RWPE2 (cell line): ENCODE data around the gene BMP2K.

Experiments used
- ATAC-seq: fragments of 200-7000 bp; cut with Tn5 transposase; 3 replicates; pipeline ENCODE4 v1.9.1; 2021; ENCODE audit warnings: low read depth
- DNase-seq: peaks from one replicate; pipeline ENCODE4 v3.0.0-alpha.2; 2020; ENCODE audit warnings: low spot score
- H3K27ac ChIP-seq: fragments of 450-650 bp; 2 replicates; pipeline ENCODE4 v1.5.1; 2017; ENCODE audit warnings: mild to moderate bottlenecking; ENCODE audit not compliant: poor library complexity, severe bottlenecking
- H3K27me3 ChIP-seq: fragments of 250-450 bp; sonication (Bioruptor Pico); 2 replicates; pipeline ENCODE4 v1.5.1; 2021; ENCODE audit warnings: mild to moderate bottlenecking, moderate library complexity; ENCODE audit not compliant: insufficient read depth, poor library complexity, severe bottlenecking
- H3K36me3 ChIP-seq: fragments of 250-450 bp; sonication (Bioruptor Pico); 2 replicates; pipeline ENCODE4 v1.5.1; 2020; ENCODE audit warnings: low read depth, mild to moderate bottlenecking, moderate library complexity
- H3K4me1 ChIP-seq: fragments of 250-450 bp; sonication (Bioruptor Pico); 2 replicates; pipeline ENCODE4 v1.5.1; 2021; ENCODE audit warnings: mild to moderate bottlenecking, moderate library complexity; ENCODE audit not compliant: insufficient read depth, poor library complexity, severe bottlenecking
- H3K4me3 ChIP-seq: fragments of 250-450 bp; sonication (Bioruptor Pico); 2 replicates; pipeline ENCODE4 v1.5.1; 2021; ENCODE audit warnings: mild to moderate bottlenecking, moderate library complexity; ENCODE audit not compliant: severe bottlenecking
- H3K9me3 ChIP-seq: fragments of 250-450 bp; sonication (Bioruptor Pico); 2 replicates; pipeline ENCODE4 v1.5.1; 2021; ENCODE audit warnings: mild to moderate bottlenecking, moderate library complexity; ENCODE audit not compliant: severe bottlenecking
- CTCF ChIP-seq: fragments of 450-650 bp; IDR thresholded peaks from one replicate; pipeline ENCODE4 v1.5.1; 2017; ENCODE audit warnings: mild to moderate bottlenecking, moderate library complexity; ENCODE audit not compliant: poor library complexity, severe bottlenecking

The BMP2K gene

GRCh38 chr4:78748381-78748780 is 27.8 kb upstream of the BMP2K start:
- Histone ChIP-seq H3K36me3 (no peaks in the 10 kb centered on the region), H3K27me3 (no peaks in the 10 kb centered on the region), H3K27ac (no peak overlapping the region), H3K9me3 (no peaks in the 10 kb centered on the region), H3K4me3 (no peak overlapping the region), H3K4me1 (no peaks in the 10 kb centered on the region)
- ATAC-seq: no peak
- TF ChIP-seq CTCF: no peak
- DNase-seq: no peak

- Histone ChIP-seq H3K4me3 (no peak overlapping the region), H3K4me1 (no peaks in the 10 kb centered on the region), H3K9me3 (no peaks in the 10 kb centered on the region), H3K27ac (no peak overlapping the region), H3K36me3 (no peaks in the 10 kb centered on the region), H3K27me3 (no peaks in the 10 kb centered on the region)
- TF ChIP-seq CTCF: no peak
- ATAC-seq (no peak), DNase-seq (no peak)
Measured at GRCh38 chr4:78749258-78749971, 26.7 kb upstream of the BMP2K start.

DNA sequence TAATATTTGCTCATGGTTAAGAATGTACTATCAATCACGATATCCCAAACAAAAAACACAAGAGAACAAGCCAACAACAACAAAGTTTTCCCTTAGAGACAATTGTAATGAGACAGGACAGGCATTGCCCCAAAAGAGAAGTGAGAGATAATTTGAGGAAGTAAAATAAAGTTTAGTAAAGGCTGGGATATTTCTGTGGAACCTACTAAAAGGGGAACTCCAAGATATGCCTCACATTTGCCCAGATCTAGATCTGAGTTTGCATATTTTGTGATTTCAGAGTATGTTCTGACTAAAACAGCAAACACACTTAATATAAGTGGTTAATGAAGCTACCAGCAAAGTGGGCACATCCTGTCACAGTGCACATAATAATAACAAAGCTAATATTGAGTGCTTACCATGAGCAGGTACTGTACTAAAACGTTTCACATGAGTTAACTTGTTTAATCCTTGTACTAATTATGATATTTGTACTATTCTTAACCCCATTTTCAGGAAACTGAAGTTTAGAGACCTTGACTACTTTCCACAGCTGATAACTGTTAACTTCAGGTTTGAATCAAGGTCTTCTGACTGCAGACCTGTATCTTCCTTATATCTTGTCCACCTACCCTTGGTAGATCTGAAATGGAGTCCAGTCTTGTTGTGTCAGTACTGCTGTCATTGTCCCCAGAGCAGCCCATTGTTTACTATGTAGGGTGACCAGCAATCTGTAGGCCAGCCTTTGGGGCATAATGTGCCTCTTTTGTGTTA is 26.0 kb upstream of the BMP2K start:
- H3K27me3 ChIP-seq: no peaks in the 10 kb centered on the region
- H3K36me3 ChIP-seq: no peaks in the 10 kb centered on the region
- no peak for DNase-seq
- no peak overlapping the region for H3K27ac ChIP-seq
- no peak for TF ChIP-seq CTCF
- no peak overlapping the region for H3K4me3 ChIP-seq
- ATAC-seq: no peak
- H3K4me1 ChIP-seq: no peaks in the 10 kb centered on the region
- no peaks in the 10 kb centered on the region for H3K9me3 ChIP-seq

DNA sequence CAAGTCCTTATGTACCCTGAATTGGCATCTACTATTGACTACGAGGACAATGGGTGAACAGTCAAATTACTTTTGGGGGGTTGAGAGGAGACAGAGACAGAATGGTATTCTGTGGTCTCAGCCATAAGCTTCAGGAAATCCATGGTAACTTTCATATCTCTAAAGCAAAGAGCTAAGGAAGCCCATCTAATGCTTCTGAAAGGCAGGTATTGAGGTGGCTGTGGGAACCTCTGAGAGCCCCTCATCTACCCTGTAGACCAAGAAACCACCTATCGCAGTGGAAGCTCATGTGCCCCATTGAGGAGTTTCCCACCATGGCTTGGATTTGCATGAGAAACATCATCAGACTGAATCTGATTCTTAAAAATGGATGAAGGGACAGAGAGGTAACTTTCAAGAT is 23.1 kb upstream of the BMP2K start:
- TF ChIP-seq CTCF: no peak
- Histone ChIP-seq H3K36me3 (no peaks in the 10 kb centered on the region), H3K4me1 (no peaks in the 10 kb centered on the region), H3K4me3 (no peak overlapping the region), H3K9me3 (no peaks in the 10 kb centered on the region), H3K27me3 (no peaks in the 10 kb centered on the region), H3K27ac (no peak overlapping the region)
- ATAC-seq (no peak), DNase-seq (no peak)

DNA sequence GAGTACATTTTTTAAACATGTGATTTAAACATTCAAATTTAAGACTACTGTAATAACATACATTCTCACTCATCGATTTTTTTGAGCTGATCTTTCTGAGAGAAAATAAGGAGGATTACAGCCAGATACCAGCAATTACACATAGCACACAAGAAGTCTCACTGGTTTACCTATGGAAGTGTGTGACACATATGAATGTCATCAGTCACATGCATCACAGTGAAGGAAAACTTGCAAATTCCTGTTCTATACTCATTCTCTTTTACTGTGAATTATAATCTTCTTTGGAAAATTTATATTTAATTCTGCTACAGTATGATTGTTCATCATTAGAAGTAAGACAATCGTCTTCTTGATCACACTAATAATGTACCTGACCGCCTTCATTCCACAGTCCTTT is 21.3 kb upstream of the BMP2K start:
- H3K4me1 ChIP-seq: no peaks in the 10 kb centered on the region
- no peak overlapping the region for H3K4me3 ChIP-seq
- H3K36me3 ChIP-seq: no peaks in the 10 kb centered on the region
- DNase-seq (no peak), ATAC-seq (0 out of 3 replicates have a peak, but pooled peaks have one; percentile 38)
- H3K27me3 ChIP-seq: no peaks in the 10 kb centered on the region
- TF ChIP-seq CTCF: no peak
- no peaks in the 10 kb centered on the region for H3K9me3 ChIP-seq
- H3K27ac ChIP-seq: no peak overlapping the region
